NCI-H2171 (cell line): ENCODE measurements around the gene SPATA24.
"Not testable (repeated sequence)": the region's sequence is repeated elsewhere in the genome, so short reads cannot be mapped to it uniquely, and the experiment has no call there.

Source experiments
- DNase-seq: peaks from one replicate; lab custom pipeline; 2025; lab: John Stamatoyannopoulos, UW

SPATA24 gene, protein sequence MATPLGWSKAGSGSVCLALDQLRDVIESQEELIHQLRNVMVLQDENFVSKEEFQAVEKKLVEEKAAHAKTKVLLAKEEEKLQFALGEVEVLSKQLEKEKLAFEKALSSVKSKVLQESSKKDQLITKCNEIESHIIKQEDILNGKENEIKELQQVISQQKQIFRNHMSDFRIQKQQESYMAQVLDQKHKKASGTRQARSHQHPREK

DNA sequence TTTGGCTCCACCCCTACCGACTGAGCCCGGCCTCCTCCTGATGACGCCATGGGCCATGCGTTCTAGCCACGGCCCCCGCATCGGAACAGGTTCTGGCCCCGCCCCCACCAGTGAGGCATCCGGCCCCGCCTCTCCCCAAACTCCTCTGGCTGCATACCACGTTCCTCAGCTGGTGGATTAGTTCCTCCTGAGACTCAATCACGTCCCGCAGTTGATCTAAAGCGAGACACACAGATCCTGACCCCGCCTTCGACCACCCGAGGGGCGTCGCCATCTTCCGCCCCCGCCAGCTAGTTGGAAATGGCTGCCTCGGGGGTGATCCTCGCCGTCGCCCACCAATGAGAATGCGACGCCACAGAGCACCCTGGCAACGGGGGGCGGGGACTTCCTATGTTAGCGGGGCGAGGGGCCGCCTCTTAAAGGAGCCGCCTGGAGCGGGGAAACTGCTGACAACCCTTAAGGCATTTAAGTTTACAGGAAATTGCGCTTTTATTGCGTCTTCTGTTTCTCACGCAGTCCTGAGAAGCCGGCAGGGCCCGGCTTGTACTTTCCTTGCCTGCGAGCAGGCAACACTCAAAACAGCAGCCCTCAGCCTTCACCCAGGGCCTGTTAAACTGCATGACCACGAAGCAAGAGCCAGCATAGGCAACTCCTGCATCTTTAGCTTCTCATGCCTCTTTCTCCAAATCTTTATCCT is at the start of gene SPATA24:
Gene SPATA24 (minus strand): TSS at position 303 of the 697 bp plus-strand sequence. CDS start 29 bp downstream, at position 274.
- peak; percentile 84 for DNase-seq

DNA sequence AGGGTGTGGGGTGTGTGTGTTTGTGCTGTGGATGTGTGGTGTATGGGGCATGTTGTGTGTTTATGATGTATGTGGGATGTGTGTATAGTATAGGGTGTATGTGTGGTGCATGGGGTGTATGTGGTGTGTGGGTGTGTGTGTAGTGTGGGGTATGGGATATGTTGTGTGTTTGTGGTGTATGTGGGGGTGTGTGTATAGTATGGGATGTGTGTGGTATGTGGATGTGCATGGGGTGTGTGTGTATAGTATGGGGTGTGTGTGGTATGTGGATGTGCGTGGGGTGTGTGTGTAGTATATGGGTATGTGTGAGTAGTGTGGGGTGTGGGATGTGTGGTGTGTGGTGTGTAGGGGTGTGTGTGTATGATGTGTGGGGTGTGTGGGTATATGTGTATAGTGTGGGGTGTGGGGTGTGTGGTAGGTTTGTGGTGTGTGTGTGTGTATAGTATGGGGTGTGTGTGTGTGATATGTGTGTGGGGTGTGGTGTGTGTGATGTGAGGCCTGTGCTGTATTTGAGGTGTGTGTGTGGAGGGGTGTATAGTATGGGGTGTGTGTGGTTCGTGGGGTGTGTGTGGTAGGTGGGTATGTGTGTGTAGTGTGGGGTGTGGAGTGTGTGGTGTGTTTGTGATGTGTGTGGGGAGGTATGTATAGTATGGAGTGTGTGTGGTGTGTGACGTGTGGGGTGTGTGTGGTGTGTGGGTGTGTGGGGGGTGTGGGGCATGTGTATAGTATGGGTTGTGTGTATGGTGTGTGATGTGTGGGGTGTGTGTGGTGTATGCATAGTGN is 48.2 kb upstream of the SPATA24 start:
- DNase-seq: no peak

DNA sequence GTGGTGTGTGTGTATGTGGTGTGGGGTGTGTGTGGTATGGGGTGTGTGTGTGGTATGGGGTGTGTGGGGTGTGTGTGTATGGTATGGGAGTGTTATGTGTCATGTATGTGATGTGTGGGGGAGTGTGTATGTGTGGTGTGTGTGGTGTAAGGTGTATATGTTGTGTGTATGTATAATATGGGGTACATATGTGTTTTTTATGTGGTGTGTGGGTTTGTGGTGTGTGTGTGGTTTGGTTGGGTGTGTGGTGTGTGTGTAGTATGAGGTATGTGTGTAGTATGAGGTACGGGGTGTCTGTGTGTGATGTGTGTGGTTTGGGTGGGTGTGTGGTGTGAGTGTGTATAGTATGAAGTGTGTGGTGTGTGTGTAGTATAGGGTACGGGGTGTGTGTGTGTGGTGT is 47.3 kb upstream of the SPATA24 start:
- no peak for DNase-seq

DNA sequence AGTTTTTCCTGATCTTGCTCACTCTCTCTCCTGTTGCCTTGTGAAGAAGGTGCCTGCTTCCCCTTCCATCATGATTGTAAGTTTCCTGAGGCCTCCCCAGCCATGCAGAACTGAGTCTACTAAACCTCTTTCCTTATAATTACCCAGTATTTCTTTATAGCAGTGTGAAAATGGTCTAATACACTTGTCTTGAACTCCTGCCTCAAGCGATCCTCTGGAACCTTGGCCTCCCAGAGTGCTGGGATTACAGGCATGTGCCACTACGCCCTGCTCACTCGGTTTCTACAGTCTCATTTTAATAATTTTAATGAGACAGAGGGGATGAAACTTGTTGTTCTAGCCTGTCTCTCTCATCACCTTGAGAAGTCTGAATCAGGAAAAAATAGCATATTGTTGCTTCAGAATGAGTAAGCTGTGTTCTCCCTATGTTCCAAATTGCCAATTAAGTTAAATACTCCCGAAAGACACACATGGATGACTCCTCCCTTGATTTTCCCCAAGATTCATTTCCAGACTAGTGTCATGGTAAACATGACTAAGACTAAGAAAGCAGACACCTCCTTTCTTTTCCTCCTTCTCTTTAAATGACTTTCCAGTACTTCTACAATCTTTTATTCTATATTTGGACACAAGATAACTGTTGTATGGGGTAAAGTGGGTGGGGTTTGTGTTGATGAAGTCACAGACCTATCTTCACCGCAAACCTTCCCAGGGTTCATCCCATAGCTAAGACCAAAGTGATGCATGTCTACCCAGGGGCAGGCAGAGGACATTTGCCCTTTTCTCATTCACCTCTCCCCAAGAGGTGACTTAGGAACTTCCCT is 43.3 kb upstream of the SPATA24 start:
- no peak for DNase-seq

DNA sequence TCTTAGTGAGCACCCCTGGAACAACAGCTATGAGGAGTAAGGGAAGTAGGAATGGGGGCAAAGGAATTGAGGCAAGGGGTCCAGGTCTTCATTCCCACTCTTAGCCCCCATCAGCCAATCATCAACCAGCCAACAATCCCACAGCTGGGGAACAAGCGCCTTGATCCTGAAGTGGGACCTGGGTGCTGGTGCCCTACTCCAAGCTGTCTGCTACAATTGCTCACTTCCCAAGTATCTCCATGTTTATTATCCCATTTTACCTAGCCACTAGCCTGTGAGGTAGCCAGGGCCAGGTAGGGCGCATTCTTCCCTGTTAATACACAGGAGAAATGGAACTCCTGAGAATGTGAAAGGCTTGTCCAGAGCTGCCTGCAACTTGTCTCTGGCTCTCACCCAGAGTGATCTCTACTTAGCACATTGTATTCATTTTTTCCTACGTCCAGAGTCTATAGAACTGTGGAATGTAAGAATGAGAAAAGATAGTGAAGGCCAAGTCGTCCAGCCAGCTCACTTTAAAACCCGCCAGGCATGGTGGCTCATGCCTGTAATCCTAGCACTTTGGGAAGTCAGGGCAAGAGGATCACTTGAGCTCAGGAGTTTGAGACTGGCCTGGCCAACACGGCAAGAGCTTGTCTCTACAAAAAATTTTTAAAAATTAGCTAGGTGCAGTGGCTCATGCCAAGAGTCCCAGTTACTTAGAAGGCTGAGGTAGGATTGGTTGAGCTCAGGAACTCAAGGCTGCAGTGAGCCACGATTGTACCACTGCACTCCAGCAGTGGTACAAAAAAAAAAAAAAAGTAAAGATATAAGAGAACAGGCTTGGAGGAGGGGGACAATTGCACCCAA is 41.7 kb upstream of the SPATA24 start:
- no peak for DNase-seq

DNA sequence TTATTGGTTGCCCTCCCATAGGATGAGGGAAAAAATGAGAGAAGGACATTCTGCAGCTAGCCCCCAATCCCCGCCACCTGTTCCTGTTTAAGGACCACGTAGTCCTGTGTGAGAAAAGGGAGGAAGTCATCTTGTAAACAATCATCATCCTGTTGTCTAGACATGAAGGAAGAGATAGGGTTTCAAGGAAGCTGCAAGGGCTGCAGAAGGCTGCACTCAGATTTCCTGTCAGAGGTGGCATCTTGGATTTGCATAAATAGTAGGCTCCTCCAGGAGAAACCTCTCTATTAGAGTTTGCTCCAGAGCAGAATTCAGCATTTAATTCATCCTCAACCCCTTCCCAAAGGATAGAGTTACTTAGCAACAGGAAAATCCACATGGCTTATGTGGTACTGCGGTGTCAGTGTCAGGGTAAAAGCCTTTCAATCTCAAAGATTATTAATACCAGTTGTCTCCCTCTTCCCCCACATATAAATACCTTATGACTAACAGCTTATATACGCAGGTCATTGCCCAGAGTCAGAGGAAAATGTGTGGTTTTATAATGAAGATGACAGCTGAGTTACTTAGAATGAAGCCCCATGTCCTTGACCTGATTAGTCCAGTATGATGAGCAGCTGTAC is 40.1 kb upstream of the SPATA24 start:
- no peak for DNase-seq

DNA sequence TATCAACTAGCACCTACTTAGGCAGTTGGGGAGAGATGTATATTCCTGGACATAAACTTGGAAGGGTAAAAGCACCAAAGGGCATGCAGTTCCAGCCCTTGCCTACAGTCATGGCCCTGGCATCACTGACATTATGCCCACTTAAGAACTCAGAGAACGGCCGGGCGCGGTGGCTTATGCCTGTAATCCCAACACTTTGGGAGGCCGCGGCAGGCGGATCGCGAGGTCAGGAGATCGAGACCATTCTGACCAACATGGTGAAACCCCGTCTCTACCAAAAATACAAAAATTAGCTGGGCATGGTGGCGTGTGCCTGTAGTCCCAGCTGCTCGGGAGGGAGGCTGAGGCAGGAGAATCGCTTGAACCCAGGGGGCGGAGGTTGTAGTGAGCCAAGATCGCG is 36.5 kb upstream of the SPATA24 start:
- not testable (repeated sequence) for DNase-seq

DNA sequence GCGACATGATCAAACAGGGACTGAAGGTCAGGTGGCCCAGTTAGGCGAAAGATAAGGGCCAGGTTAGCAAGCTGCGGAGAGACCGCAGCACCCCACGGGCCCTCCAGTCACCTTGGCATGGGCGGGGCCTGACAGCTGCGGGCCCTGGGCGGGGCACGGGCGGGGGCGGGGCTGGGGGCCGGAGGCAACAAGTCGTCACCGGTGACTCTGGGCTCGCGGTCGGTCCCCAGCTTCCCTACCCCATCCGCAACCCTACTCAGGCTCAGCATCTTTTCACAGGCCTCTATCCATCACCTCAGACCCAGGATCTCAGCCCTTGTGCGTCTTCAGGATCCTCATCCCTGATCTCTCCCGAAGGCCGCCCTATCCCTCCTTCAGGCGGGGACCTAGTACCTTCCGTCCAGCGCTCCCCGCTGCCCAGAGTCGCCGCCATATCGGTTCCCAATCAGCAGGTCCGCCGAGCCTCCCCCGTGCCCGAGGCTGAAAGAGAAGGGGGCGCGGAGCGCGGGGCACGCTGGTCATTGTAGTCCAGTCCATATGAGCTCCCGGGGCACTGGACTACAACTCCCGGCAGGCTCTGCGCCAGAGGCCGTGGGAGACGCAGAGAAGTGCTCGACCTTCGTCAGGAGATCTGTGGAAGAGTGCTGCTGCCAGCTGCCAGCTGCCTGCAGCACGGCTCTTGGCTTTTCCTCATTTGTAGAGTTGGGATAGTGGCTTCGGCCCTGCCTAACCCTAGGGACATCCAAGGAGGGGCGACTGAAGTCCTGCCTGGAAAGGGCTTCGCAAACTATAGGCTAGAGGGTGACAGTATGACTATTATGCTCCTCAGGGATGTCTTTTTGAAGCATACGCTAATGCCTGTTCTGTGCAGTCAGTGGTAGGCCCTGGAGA is 35.4 kb upstream of the SPATA24 start, which contains the start of gene DNAJC18:
Gene DNAJC18 (minus strand): TSS at position 513 of the 891 bp plus-strand sequence. CDS start 80 bp downstream, at position 433.
- DNase-seq: peak; percentile 75

DNA sequence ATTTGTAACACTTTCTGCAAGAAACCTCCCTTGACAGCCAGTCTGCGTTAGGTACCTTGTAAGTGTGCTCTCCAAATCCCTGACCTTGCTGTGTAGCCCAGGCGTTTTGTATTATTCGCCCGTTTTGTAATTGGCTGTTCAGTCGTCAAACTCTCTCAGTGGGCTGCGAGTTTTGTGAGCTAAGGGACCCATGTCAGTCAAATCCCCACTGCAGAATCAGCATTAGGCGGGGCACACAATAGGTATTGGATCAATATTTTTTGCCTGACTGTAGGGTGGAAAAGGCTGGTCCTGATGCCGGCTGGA is 34.8 kb upstream of the SPATA24 start:
- DNase-seq: no peak

DNA sequence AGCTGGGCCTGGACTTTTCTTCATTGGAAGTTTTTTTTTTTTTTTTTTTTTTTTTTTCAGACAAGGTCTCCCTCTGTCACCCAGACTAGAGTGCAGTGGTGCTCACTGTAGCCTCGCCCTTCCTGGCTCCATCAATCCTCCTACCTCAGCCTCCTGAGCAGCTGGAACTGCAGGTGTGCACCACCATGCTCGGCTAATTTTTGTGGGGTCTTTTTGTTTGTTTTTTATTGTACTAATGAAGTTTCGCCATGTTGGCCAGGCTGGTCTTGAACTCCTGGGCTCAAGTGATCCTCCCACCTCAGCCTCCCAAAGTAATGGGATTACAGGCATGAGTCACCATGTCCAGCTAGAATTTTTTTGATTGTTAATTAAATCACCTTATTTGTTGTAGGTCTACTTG is 31.8 kb upstream of the SPATA24 start:
- no peak for DNase-seq

DNA sequence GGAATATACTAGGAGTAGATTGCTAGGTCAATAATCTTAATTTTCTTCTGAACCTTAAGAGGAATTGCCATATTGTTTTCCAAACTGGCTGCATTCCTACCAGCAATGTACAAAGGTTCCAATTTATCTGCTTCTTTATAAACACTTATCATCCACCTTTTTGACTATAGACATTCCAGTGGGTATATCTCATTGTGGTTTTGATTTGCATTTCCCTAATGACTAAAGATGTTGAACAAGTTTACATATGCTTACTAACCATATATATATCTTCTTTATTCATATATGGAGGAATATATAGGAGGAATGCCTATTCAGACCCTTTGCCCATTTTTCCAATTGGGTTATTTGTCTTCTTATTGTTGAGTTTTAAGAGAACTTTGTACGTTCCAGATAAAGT is 27.8 kb upstream of the SPATA24 start:
- no peak for DNase-seq

DNA sequence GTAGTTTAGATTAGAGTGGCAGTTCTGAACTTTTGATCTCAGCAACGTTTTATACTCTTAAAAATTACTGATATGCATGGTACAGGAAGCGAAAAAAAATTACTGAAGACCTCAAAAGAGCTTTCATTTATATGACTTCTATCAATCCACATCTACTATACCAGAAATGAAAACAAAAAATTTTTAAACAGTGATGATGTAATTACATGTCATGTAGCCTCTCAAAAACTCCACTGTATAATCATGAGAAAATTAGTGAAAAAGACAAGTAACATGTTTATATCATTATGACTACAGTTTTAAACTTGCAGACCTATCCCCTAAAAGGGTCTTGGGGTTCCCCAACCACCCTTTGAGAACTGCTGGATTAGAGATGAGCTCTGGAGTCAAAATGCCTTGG is 26.1 kb upstream of the SPATA24 start:
- DNase-seq: no peak

DNA sequence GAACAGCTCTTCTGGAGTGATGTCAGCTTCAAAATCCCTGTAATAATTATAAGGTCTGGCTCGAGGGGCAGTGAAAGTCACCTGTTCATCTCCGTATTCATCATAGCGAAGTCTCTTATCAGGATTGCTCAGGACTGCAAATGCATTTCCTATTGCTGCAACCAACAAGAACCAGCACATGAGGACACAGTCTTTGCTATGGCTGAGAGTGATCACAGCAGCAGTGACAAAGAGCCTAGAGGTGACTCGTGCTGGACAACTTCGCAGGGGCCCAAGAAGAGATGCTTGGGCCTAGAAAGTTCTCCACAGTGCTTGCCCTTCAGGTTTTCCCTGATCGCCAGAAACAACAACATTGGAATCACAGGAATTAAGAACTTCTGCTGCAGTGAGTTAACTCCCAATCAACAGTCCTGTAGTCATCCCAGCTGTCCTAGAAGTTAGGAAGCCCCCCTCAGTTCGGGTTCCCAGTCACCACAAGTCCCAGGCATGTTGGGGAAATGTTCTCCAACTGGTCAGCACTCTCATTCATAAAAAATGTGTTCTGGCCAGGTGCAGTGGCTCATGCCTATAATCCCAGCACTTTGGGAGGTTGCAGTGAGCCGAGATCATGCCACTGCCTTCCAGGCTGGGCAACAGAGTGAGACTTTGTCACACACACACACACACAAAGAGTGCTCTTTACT is 22.5 kb upstream of the SPATA24 start:
- DNase-seq: no peak

DNA sequence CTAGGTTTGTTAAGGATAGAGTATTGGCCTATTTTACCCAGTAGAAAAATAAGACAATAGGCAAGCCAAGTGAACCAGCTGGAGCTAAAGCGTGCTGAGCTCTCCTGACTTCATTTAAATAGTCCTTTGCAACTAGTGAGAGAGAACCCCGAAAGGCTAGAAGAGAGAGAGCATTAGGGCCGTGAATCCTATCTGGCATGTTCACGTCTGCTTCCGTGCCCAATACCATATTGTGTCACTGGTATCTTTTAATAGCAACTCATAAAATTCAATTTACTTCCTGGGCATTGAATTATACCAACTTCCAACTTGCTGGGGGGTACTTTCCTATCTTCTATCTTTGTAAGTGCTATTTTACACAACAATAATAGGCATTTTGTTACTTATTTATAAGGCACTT is 21.6 kb upstream of the SPATA24 start:
- no peak for DNase-seq

DNA sequence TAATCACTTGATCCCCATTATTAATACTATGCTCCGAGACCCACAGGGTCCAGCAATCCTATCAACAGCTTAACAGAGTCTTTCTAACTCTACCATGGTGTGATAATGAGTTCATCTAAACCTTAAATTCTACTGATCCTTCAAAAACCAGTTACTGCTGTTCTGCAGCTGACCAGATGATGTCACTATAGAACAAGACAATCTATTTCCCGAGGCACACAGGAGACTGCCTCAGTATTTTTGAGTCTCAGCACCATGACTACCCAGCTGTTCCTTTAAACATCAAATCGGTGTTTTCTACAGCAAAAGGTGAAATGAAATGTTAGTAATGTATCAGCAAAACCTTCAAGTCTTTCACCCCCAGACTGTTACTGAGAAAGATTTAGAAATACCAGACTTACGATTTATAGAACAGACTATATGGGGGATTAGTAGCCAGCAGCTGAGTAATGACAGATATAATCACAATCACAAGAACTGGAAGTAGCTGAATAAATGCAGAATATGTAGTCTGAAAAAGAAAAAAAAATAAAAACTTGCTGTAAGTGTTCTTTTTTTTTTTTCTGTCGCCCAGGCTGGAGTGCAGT is 18.5 kb upstream of the SPATA24 start:
- no peak for DNase-seq

DNA sequence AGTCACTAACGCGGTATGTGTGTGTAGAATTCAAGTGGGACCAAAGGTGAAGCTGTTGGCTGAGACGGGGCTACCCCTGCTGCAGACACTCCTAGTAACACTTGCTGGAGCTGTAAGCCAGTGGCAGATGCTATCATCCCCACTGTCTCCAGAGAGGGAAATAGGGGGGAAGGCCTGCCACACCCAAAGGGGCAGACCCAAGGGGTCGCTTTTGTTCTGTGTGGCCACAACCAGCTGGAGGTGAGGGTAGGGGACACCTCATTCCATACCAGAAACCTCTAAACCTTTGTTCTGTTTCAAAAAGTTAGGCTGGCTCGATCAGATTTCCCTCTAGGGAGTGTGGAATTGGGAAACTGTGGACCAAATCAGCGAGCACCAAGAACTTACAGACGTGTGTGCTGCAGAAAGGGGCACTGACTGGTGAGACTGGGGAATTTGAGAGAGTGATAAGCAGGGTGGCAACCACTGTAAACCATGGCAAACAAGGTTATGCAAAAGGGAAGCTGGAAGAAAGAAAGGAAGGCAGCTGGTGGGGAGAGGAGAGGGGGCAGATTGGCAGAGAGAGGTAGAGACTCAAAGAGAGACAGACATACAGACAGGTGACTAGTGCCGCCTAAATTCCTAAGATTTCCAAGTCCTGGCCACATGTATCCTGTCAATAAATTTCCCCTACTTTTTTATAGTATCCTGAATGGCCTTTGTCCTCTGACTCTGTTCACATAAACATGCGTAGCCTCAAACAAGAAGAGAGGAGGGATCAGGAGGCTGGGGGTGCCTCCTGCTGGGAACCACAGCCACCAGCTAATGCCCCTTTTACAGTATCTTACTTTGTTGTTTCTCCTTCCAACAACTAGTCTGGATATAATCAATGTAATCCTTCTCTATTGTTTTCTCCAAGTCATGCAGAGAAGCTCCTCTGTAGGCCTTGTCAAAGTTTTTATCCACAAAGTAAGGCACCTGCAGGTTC is 15.6 kb upstream of the SPATA24 start:
- no peak for DNase-seq

DNA sequence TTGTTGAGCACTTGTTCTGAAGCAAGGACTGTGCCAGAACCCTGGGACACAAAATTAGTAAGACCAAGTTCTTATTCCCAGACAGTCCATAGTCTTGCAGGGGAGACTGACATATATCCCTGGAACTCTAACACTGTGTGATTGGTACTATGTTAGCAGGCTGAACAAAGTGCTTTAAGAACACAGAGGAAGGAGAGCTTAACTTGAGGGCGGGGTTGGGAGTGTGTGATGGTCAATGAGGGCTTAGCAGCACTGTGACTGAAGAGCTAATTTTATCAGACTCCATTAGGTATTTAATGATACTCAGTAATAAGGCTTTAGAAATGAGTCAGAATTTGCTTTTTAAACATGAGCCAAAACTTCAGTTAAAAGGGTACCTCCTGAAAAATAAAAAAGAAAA is 14.9 kb upstream of the SPATA24 start:
- DNase-seq: no peak

DNA sequence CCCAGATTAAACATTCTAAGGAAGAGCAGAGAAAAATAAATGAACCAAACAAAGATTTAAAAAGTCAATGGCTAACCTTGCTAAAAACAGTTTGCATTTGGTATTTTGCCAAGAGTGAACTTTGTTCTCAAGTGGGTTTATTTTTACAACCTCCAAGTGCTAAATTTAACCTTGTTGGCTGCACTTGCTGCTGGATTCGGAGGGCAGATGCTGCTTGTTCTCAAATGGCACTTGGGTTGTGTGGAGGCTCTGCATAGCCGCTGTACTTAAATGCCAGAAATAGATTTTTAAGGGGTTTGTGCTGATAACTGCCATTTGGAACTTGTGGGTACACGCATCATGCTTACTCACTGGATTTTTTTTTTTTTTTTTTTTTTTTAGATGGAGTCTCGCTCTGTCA is 13.3 kb upstream of the SPATA24 start:
- DNase-seq: peak; percentile 45
